OCI-LY1 (cell line): ENCODE results near the gene GALNT17.

ENCODE experiments used
- EZH2 ChIP-seq: fragments of 200-600 bp; sonication (generic), shearing (Covaris generic); IDR thresholded peaks from 2 replicates; pipeline ENCODE4 v1.8.0; 2017; ENCODE audit warnings: borderline replicate concordance, mixed run types, mild to moderate bottlenecking, antibody characterized with exemption, low read length, moderate library complexity, mixed read lengths
- TF ChIP-seq, protein P1 (sequence below): fragments of 200-600 bp; sonication (generic), shearing (Covaris generic); IDR thresholded peaks from 2 replicates; pipeline ENCODE4 v1.5.1; 2017; ENCODE audit warnings: mild to moderate bottlenecking, antibody characterized with exemption, low read length, moderate library complexity, mixed read lengths

DNA sequence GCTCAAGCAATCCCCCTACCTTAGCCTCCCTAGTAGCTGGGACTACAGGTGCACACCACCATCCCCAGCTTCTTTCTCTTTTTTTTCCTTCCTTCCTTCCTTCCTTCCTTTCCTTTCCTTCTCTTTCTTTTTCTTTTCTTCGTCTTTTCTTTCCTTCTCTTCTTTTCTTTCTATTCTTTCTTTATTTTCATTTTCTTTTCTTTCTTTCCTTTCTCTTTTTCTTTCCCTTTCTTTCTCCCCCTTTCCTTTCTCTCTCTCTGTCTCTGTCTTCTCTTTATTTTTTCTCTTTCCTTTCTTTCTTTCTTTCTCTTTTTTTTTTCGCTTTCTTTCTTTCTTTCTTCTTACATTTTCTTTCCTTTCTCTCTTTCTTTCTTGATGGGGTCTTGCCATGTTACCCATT is 621.3 kb downstream of the GALNT17 start:
- TF ChIP-seq, protein P1, sequence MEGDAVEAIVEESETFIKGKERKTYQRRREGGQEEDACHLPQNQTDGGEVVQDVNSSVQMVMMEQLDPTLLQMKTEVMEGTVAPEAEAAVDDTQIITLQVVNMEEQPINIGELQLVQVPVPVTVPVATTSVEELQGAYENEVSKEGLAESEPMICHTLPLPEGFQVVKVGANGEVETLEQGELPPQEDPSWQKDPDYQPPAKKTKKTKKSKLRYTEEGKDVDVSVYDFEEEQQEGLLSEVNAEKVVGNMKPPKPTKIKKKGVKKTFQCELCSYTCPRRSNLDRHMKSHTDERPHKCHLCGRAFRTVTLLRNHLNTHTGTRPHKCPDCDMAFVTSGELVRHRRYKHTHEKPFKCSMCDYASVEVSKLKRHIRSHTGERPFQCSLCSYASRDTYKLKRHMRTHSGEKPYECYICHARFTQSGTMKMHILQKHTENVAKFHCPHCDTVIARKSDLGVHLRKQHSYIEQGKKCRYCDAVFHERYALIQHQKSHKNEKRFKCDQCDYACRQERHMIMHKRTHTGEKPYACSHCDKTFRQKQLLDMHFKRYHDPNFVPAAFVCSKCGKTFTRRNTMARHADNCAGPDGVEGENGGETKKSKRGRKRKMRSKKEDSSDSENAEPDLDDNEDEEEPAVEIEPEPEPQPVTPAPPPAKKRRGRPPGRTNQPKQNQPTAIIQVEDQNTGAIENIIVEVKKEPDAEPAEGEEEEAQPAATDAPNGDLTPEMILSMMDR = no peak
- no peak for TF ChIP-seq EZH2
